LHCN-M2 (cell line): ENCODE results near the gene NPFFR2. TPM values are rescaled to one million over a fixed set of nuclear protein-coding genes. Genes with fewer than 3 reads are reported as not detected.
A peak's percentile ranks its signal among the peaks of the same experiment; 100 is the strongest.
"Not testable (repeated sequence)": the region's sequence is repeated elsewhere in the genome, so short reads cannot be mapped to it uniquely, and the experiment has no call there.

Experiments used
- DNase-seq: peaks from one replicate; pipeline ENCODE4 v3.0.0-alpha.2; 2012; ENCODE audit warnings: low read depth
- total RNA-seq: library from RNA; depleted of rRNA; stranded (reverse); fragments of >200 nt; gene quantifications from 2 replicates; pipeline ENCODE4 v1.2.3, GENCODE V29; 2014; rRNA removed

The NPFFR2 gene
- total RNA-seq, 1 experiment from 2014 or later: not detected

DNA sequence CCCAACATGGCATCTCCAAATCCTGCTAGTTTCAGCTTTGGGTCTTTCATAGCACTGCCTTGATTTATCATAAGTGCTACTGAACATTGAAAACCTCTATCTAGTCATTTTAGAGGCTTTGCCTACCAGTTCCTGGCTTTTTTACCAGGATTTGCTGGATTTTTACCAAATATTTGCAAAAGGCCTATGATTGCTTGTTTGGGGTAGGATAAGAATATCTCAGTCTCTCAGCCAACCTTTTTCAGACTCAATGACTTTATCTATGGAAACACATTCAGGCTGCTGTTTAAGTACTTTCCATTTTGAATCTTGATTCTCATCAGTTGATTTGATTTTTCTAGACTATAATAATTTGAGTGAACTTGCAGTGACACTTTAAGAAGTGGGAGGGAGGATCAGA lies 80.1 kb downstream of the NPFFR2 start:
- no peak for DNase-seq

DNA sequence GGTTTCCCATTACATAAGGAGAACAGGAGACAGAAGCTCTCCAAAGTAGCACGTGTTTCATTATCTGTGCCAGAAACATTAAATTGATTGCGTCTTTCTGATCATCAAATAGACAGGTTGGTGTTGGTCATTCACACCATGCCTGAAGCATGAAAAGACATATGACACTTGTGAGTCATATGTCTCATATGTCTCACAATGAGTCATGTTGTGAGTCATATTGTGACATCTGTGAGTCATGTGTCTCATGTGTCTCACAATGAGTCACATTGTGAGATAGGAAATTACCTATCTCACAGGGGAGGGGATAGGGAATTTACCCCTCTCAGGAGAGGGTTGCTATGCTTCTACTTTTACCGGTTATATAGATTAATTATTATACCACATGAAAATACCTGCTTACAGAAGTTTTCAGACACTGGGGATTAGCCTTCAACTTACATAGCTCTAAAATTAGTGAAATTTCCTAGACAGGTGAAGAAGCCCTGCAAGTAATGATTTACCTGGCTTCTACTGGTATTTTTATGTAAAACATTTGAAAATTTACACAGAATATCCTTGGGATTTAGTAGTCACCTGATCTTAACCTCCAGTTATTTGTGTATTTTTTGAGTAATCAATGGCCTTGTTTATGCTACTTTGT lies 80.8 kb downstream of the NPFFR2 start:
- DNase-seq: peak; percentile 60

DNA sequence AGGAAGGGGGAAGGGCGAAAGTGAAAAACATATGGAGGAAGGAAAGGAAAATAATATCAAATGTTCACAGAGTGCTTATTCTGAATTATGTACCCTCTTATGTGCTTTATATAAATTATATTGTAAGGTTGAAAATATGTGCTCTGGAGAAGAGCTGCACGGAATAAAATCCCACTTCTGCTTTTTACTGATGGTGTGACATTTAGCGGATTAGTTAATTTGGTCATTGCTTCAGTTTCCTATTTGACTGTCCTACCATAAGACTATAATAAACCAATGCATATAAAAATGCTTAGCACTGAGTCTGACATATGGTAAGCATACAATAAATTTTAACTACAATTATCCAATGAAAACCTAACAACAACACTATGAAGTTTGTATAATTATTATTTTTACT lies 86.2 kb downstream of the NPFFR2 start:
- no peak for DNase-seq

DNA sequence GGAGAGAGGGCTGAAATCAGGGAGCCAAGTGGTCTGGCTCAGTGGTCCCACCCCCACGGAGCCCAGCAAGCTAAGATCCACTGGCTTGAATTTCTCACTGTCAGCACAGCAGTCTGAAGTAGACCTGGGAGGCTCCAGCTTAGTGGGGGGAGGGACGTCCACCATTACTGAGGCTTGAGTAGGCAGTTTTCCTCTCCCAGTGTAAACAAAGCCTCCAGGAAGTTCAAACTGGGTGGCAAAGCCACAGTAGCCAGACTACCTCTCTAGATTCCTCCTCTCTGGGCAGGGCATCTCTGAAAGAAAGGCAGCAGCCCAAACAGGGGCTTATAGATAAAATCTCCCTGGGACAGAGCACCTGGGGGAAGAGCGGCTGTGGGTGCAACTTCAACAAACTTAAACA lies 88.1 kb downstream of the NPFFR2 start:
- no peak for DNase-seq

DNA sequence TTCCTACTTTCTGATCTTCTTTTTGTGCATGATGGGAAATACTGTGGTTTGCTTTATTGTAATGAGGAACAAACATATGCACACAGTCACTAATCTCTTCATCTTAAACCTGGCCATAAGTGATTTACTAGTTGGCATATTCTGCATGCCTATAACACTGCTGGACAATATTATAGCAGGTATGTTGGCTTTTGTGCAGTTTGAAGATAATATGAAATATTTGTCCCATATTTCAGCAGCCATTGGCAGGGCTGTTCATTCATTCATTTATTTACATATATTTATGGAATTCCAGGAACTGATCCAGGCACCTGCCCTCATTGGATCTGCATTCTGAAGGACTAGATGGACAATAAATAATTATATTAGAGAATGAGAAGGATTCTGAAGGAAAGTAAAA lies 96.9 kb downstream of the NPFFR2 start:
- no peak for DNase-seq

DNA sequence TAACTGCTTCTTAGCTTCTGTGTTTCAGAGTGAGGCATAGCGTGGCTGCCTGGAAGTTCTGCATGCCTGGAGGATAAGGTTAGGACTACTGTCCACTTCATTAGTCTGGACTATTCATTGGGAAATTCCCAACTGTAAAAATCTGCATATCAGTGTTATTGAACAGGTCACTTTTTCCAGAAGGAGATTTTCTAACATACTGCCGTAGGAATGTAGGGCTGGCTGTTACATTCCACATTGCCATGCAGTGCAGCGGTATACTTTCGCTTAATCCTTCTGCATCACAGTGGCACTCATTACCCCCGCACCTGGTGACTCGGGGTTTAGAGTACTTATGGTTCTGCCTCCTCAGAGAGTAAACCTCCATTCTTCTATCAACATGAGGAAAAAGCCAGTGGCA lies 104.6 kb downstream of the NPFFR2 start:
- no peak for DNase-seq

DNA sequence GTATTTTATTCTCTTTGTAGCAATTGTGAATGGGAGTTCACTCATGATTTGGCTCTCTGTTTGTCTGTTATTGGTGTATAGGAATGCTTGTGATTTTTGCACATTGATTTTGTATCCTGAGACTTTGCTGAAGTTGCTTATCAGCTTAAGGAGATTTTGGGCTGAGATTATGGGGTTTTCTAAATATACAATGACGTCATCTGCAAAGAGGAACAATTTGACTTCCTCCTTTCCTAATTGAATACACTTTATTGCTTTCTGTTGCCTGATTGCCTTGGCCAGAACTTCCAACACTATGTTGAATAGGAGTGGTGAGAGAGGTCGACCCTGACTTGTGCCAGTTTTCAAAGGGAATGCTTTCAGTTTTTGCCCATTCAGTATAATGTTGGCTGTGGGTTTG lies 108.2 kb downstream of the NPFFR2 start:
- DNase-seq: not testable (repeated sequence)

DNA sequence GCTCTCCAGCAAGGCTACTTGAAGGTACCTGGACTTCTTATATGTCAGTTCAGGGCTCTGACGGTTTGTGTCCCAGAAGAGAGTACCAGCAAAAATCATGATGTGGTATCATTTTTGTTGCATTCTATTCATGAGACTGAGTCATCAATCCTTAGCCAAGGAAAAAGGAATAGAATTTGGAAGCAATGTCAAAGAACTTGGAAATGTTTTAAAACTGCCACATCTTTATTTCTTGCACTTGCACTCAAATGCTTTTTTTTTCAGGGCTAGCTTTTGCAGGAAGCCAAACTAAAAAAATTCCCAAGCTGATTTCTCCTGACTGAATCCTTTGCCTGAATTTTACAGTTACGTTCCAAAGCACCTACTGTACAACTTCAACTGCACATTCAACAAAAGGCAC lies 112.4 kb downstream of the NPFFR2 start:
- DNase-seq: no peak

DNA sequence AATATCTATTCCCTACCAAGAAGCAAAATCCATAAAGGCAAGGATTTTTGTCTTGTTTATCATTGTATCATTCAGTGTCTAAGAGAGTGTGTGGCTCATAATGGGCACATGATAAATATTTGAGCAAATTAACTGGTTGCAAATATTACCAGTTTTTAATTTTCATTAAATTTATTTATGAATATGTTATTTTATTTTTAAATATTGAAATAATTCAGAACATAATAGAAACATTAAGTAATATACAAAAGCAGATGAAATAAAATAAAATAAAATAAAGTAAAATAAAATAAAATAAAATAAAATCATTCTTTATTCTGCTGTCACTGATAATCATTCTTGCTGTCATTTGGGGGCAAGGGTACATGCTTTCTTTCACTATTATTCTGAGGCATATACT lies 120.9 kb downstream of the NPFFR2 start:
- DNase-seq: no peak

DNA sequence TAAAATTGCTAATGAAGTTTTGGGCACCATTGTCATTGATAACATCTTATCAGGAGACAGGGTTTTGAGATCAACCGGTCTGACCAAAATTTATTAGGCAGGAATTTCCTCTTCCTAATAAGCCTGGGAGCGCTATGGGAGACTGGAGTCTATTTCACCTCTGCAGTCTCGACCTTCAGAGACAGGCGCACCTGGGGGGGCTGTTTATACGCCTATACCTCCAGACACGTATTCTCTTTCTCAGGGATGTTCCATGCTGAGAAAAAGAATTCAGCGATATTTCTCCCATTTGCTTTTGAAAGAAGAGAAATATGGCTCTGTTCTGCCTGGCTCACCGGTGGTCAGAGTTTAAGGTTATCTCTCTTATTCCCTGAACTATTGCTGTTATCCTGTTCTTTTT lies 121.8 kb downstream of the NPFFR2 start:
- DNase-seq: not testable (repeated sequence)

DNA sequence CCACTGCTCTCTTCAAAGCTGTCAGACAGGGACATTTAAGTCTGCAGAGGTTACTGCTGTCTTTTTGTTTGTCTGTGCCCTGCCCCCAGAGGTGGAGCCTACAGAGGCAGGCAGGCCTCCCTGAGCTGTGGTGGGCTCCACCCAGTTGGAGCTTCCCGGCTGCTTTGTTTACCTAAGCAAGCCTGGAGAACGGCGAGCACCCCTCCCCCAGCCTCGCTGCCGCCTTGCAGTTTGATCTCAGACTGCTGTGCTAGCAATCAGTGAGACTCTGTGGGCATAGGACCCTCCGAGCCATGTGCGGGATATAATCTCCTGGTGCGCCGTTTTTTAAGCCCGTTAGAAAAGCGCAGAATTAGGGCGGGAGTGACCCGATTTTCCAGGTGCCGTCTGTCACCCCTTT lies 137.5 kb downstream of the NPFFR2 start:
- not testable (repeated sequence) for DNase-seq

DNA sequence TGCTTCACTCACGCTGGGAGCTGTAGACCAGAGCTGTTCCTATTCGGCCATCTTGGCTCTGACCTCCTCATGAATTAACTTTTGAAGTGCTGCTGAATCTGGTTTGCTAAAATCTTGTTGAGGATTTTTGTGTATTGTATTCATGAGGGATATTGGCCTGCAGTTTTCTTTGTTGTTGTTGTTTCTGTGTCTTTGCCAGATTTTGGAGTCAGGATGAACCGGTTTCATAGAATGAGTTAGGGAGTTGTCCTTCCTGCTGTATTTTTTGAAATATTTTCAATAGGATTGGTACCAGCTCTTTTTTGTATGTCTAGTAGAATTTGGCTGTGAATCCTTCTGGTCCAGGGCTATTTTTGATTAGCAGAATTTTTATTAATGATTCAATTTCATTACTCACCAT lies 138.1 kb downstream of the NPFFR2 start:
- DNase-seq: no peak

DNA sequence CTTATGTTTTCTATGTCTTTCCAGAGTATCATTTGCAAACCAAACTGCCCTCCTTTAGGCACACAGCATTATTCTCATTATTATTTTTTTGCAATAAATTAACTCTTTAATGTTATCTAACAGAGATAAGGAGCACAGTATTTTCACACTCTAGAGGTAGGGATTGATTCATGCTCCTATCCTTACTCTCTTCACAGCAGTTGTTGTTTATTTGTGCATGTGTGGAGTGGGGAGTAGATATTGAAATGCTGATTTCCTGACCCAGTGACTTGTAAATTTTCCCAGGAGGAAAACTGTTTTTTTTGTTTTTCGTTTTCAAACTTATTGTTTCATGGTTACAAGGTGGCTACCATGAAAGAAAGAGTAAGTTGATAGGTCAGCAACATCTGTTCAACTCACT lies 140.0 kb downstream of the NPFFR2 start:
- DNase-seq: no peak

DNA sequence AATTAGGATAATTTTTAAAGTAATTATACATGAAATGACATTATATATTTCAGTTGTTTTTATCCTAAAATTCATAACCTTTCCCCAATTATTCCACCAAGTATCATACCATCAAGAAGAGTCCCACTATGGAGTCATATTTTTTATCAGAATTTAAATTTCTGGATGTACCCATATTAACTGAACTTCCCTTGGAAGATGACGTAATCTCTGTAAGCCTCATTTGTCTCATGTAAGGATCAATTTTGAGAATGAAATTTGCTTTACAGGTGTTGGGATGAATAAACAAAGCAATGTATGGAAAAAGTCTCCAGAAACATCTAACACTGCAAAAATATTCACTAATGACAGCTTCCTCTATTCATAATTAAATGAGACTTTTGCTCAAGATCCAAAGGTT lies 147.5 kb downstream of the NPFFR2 start:
- DNase-seq: no peak

DNA sequence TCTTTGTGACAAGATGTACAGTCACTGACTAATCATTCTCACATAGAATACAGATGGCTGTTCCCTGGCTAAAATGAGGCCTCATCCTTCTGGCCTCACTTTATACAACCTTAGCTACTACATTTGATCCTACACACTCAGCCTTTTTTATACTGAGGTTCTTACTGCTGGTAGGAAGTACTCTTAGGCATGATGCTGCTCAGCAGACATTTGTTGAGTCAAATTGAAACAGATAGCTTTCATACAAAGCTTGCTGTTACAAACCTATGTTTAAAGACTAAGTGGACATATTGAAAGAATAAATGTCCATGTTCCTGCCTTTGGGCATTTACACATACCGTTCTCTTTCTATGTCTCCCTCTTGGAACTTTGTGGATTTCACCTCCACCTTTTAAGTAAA lies 154.9 kb downstream of the NPFFR2 start:
- DNase-seq: no peak

DNA sequence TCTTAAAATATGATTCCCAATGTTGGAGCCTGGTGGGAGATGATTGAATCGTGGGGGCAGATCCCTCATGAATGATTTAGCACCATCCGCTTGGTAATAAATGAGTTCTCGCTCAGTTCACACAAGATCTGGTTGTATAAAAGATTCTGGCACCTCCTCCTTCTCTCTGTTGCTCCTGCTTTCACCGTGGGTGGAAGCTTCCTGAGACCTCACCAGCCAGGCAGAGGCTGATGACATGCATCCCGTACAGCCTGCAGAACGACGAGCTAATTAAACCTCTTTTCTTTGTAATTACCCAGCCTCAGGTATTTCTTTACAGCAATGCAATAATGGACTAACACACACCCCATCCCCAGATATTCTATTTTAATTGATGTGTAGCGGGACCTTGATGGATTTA lies 162.2 kb downstream of the NPFFR2 start:
- DNase-seq: no peak

DNA sequence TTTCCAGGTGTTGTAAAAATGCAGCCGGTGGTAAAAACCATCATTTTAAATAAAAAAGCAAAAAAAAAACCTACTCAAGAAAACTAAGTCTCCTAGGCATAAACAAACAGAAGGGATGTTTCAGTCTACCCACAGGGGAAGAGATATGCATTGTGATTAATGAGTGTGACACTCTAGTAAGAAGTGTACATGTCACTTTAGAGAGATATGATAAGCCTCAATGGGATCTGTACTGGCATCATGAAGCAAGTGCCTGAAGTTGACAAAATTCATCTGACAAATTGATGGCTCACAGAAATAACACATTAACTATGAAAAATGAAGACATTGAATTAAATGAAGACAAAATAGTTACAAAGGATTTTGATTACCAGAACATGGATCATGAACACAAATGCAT lies 162.7 kb downstream of the NPFFR2 start:
- no peak for DNase-seq

Other genes with a start within 250 kb of the NPFFR2 start
- gene GC, start 247.9 kb upstream of the NPFFR2 start, total RNA-seq: not detected in 2 replicates